HL-60/S4 treated with phorbol 12-myristate 13-acetate at 8.2 ng/mL for 4 days and 3 days (cell line): ENCODE data around the gene EFHC2.

Experiments used
- in situ Hi-C: fragments of 300-500 bp; cut with MboI; formaldehyde crosslinking; loops from 2 replicates; pipeline ENCODE4 v1.15.0; 2022; ENCODE audit warnings: low sequenced_read_pairs

EFHC2 gene

GRCh38 chrX:44157858-44158257 lies 185.6 kb downstream of the EFHC2 start:
- in situ Hi-C loops = no loop called here

DNA sequence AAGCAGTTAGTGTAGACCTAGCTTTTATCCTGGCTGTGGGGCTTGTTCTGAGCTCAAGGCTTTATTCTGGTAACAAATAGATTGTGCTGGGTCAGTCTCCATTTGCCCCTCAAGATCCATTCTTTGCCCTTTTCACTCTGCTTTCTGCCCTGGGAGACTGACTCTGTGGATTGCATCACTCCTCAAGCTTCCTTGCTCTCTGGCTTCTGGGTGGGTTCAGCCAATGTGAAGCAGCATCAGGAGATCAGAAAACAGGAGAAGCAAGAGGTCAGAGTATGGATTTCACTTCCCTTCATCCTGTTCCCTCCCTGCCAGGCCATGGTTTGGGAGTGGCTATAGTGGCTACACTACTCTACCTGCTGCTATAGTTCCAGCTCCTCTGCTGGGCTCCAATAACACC lies 186.2 kb downstream of the EFHC2 start:
- in situ Hi-C loops = no loop called here

- in situ Hi-C loops = no loop called here
Measured at GRCh38 chrX:44156726-44157125, 186.7 kb downstream of the EFHC2 start.

GRCh38 chrX:44155126-44155525 lies 188.3 kb downstream of the EFHC2 start:
- in situ Hi-C loops = no loop called here

DNA sequence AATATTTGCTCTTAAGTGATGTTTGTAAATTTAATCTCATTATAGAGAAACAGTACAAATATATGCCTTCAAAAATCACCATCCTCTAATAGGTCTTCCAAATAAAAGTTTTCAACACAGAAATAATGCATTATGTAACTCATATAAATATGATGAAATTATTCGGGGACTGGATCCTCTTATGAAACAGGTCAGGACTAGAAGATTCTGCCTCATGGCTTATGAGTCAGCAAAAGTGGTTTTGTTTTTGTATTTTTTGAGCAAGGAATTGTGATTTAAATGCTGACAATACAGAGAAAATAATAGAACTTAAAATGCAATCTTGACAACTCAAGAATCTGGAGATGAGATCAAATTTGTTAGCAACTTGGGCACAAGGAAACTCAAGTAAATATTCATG lies 190.6 kb downstream of the EFHC2 start:
- in situ Hi-C loops = no loop called here

DNA sequence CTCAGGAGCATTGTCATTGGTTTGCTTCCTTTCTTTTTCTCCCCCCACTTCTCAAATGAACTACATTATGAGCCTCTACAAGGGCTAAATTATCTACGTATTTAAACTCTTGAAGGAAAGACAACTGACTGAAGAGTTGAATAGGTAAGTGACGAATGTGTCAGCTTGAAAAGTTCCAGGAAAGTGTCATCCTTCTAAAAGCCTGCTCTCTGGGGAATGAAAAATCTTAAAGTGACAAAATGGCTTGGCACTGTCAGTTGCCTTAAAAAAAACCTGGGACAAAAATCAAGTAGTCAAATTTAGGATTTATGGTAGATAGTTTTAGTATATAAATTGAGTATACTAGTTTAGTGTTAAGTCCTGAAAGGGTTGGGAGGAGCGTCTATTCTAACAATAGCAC lies 196.3 kb downstream of the EFHC2 start:
- in situ Hi-C loops = no loop called here

- in situ Hi-C loops = no loop called here
Measured at GRCh38 chrX:44144177-44144945, 199.1 kb downstream of the EFHC2 start.

DNA sequence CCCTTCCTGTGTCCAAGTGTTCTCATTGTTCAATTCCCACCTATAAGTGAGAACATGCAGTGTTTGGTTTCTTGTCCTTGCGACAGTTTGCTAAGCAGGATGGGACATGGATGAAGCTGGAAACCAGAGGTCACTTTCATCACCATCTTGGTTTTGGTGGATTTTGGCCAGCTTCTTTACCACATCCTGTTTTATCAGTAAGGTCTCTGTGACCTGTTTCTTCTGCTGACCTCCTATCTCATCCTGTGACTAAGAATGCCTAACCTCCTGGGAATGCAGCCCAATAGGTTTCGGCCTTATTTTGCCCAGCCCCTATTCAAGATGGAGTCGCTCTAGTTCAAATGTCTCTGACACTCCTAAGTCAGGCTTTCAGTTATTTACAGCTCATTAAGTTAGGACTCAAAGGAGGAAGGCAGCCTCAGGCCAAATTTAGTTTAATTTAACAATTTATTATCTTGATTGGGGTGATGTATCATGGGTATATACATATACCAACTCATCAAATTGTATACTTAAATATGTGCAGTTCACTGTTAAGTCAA lies 200.3 kb downstream of the EFHC2 start:
- in situ Hi-C loops = no loop called here

DNA sequence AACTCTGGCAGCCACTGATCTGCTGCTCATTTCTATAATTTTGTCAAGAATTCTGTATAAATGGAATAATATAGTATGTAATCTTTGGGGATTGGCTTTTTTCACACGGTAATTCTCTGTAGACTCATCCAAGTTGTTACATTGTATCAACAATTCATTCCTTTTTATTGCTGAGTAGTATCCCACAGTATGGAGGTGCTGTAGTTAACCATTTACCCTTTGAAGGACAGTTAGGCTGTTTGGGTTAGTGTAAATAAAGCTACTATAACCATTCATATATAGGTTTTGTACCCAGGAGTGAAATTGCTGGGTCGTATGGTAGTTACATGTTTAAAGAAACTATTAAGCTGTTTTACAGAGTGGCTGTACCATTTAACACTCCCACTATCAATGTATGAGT lies 213.3 kb downstream of the EFHC2 start:
- in situ Hi-C loops = no loop called here

DNA sequence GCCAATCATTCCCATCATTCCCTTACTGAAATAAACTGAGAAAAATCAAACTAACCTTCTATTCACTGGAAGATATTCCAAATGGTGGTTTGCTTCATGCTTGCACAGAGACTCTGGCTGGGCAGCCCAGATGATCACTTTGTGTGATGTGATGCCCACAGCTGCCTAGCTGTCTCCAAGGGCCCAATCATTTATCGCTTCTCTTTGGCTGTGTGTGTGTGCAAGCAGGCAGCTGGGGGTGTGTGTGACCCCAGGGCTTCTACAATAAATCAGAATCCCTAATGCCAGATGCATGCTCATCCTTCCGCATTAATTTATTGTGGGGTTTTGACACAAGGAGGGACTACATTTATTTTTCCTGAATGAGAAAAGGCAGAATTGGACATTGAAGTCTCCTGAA lies 230.1 kb downstream of the EFHC2 start:
- in situ Hi-C loops = no loop called here

DNA sequence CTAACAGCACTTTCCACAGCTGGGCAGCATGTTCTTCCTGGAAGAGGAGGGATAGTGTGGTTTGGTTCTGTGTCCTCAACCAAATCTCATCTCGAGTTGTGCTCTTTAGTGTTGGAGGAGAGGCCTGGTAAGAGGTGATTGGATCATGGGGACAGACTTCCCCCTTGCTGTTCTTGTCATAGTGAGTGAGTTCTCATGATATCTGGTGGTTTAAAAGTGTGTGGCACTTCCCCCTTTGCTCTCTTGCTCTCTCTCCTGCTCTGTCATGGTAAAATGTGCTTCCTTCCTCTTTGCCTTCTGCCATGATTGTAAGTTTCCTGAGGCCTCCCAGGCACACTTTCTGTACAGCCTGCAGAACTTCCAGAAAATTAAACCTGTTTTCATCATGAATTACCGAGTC lies 236.6 kb downstream of the EFHC2 start:
- in situ Hi-C loops = no loop called here

- in situ Hi-C loops = no loop called here
Measured at GRCh38 chrX:44105228-44105913, 238.1 kb downstream of the EFHC2 start.

- in situ Hi-C loops = no loop called here
Measured at GRCh38 chrX:44104699-44105098, 238.8 kb downstream of the EFHC2 start.

DNA sequence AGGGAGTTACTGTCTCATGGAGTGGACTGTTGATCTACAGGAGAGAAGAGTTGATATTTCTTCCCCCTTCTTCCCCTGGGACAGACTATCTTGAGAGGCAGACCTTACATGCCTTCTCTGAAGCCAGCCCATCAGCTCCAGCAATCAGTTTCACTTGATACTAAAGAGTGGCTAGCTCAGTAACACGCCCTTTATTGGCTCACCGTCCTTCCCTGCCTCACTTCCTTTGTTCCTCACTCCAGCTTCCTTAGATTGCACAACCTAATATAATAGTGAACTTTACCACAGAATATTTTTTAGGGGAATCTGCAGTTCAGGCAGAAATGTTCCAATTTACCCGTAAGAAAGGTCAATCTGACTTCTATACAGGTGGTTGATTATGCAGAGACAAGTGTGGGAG lies 242.2 kb downstream of the EFHC2 start:
- in situ Hi-C loops = no loop called here

- in situ Hi-C loops = no loop called here
Measured at GRCh38 chrX:44099366-44099765, 244.1 kb downstream of the EFHC2 start.
